Common myeloid progenitor, CD34-positive (primary cell): ENCODE measurements around the gene CSAD.
A peak's percentile ranks its signal among the peaks of the same experiment; 100 is the strongest.

Source experiments
- CTCF ChIA-PET: fragments of 350-600 bp; sonication (Branson Sonifier 250); formaldehyde crosslinking; loops from one replicate; lab custom pipeline; 2021; ENCODE audit warnings: antibody characterized with exemption; lab: Charles Lee
- POLR2A ChIA-PET: fragments of 350-600 bp; sonication (Branson Sonifier 250); formaldehyde crosslinking; loops from one replicate; lab custom pipeline; 2021; ENCODE audit warnings: antibody characterized with exemption; lab: Charles Lee
- DNase-seq, 3 donors: peaks; one replicate each; pipeline versions ENCODE4 v3.0.0 to v3.0.0-alpha.2; 2013
- H3K27ac ChIP-seq, 2 experiments: 1 replicate in 1 of 2; 2 replicates in 1 of 2; pipeline ENCODE4 v1.7.0; 2013; ENCODE audit warnings: inconsistent platforms in 2 of 2, low read length in 2 of 2, mild to moderate bottlenecking in 2 of 2, low read depth in 1 of 2, moderate library complexity in 1 of 2; ENCODE audit not compliant: severe bottlenecking in 2 of 2, insufficient read depth in 1 of 2, poor library complexity in 1 of 2
- H3K27me3 ChIP-seq, 5 experiments: replicated peaks in 2 of 5; 1 replicate in 3 of 5; 2 replicates in 2 of 5; pipeline versions ENCODE4 v1.6.1 to v1.7.0; 2013; ENCODE audit warnings: low read length in 4 of 5, mild to moderate bottlenecking in 2 of 5, moderate library complexity in 2 of 5, inconsistent platforms in 1 of 5; ENCODE audit not compliant: insufficient read depth in 5 of 5, control insufficient read depth in 4 of 5
- H3K36me3 ChIP-seq, 4 experiments: 1 replicate in 2 of 4; 2 replicates in 2 of 4; pipeline versions ENCODE4 v1.6.1 to v1.7.0; 2013; ENCODE audit warnings: low read length in 3 of 4, control low read depth in 1 of 4, mild to moderate bottlenecking in 1 of 4; ENCODE audit not compliant: control insufficient read depth in 4 of 4, insufficient read depth in 4 of 4
- H3K4me1 ChIP-seq, 4 experiments: 1 replicate in 3 of 4; 2 replicates in 1 of 4; pipeline versions ENCODE4 v1.6.1 to v1.7.1; 2013; ENCODE audit warnings: low read length in 3 of 4, mild to moderate bottlenecking in 3 of 4, control low read depth in 1 of 4, inconsistent platforms in 1 of 4, moderate library complexity in 1 of 4; ENCODE audit not compliant: control insufficient read depth in 4 of 4, insufficient read depth in 4 of 4; ENCODE audit errors: control extremely low read depth in 1 of 4
- H3K4me3 ChIP-seq, 7 experiments: 1 replicate in 4 of 7; 2 replicates in 3 of 7; pipeline versions ENCODE4 v1.5.1 to v1.7.0; 2013; ENCODE audit warnings: mild to moderate bottlenecking in 7 of 7, low read length in 6 of 7, moderate library complexity in 6 of 7, inconsistent platforms in 2 of 7, low read depth in 2 of 7, control low read depth in 1 of 7; ENCODE audit not compliant: insufficient read depth in 4 of 7, control insufficient read depth in 1 of 7; ENCODE audit errors: extremely low read depth in 1 of 7
- H3K9me3 ChIP-seq, 5 experiments: 1 replicate in 4 of 5; 2 replicates in 1 of 5; pipeline versions ENCODE4 v1.6.1 to v1.7.1; 2013; ENCODE audit warnings: low read length in 4 of 5, mild to moderate bottlenecking in 2 of 5, inconsistent platforms in 1 of 5, low read depth in 1 of 5, moderate library complexity in 1 of 5; ENCODE audit not compliant: control insufficient read depth in 4 of 5, insufficient read depth in 2 of 5; ENCODE audit errors: control extremely low read depth in 1 of 5
- WGBS: methylation state at CpG from one replicate; pipeline ENCODE4 v1.1.5; 2013; ENCODE audit not compliant: insufficient coverage; 5-methylcytosine and 5-hydroxymethylcytosine counted together

The CSAD gene

DNA sequence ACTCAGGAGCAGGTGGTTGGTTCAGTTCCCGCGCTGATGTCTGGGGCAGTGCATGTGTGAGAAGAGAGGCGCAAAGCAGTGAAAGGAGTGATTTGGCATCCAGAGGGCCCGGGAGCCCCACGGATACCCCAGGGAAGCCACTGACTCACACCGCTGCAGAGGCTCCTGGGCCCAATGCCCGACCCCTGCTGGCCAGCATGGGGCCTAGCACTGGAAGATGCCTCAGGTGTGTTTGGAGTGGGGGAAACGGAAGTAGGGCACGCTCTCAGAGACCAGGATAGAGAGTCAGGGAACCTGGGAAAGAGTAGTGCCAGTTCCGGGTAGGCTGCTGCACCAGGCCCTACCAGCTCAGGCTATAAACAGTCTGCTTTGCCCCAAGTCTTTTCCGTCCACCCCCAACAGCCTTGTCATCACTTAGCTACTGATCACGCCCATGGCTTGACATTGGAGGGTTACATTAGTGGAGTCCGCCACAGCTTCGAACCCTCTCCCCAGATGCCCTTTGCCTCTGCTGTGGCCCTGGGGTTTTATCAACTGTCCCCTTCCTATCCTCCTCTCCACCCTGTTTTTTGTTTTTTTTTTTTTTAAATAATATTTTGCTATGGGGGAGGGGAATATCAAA is 9.5 kb upstream of the CSAD start:
- peak in 2 of 3 donors; percentile 54 to 65 for DNase-seq
- 87% methylated on average over 12 of the region's 14 CpGs for WGBS
- ChIA-PET CTCF (interaction anchor here (0.6 to 9.0 kb wide), 11 partner anchors 8 to 227 kb away, joined by 3 to 82 read pairs (median 10); partner anchors contain the start of genes CSAD and ZNF740), POLR2A (no interaction called here)
- H3K27ac ChIP-seq, result no peak overlapping the region
- peaks cover 0 to 2% (median 0%) of the 10 kb centered on the region in 4 experiments for H3K4me1 ChIP-seq
- no peaks in the 10 kb centered on the region for H3K27me3 ChIP-seq
- peaks cover 23 to 64% (median 42%) of the 10 kb centered on the region in 4 experiments for H3K36me3 ChIP-seq
- H3K4me3 ChIP-seq, result no peak overlapping the region
- no peaks in the 10 kb centered on the region for H3K9me3 ChIP-seq

DNA sequence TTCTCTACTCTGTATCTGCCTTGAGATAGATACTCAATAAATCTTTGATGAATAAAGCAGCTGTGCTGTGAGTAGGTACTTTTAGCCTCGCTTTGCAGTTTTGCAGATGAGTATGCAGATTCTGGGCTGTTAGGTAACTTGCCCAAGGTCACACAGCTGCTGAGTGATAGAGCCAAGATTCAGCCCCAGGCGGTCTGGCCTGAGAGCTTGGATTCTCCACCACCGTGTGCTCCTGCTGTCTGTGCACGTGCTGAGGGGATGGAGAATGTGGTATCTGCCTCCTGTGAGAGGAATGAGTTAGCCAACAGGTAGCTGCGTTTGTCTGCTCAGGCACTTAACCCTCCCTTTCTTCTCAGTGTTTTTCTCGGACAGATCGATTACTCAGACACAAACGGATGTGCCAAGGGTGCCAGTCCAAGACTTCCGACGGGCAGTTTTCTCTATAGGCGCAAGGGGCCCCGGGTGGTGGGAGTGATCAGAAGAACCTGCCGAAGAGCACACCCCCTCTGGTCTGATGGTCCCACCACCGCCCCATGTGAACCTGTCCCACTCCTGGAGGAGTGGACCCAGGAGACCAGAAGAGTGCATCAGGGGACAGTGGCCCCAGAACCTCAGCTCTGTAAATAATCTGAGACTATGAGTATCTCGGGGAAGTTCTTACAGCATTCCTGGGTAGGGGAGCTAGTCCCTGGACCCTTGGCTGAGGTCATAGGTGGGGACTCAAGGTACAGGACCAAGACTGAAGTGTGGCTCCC is 6.6 kb upstream of the CSAD start:
- H3K27me3 ChIP-seq, result no peaks in the 10 kb centered on the region
- POLR2A ChIA-PET, result no interaction called here
- no peak for DNase-seq
- H3K4me1 ChIP-seq, result peaks cover 7 to 15% (median 12%) of the 10 kb centered on the region in 4 experiments
- H3K27ac ChIP-seq, result no peak overlapping the region
- 97% methylated on average over 10 of the region's 15 CpGs for WGBS
- no peak overlapping the region for H3K4me3 ChIP-seq
- CTCF ChIA-PET, result interaction anchor here (0.8 to 9.0 kb wide), 15 partner anchors 10 to 143 kb away, joined by 3 to 82 read pairs (median 5); partner anchors contain the start of gene ITGB7
- peaks cover 31 to 82% (median 60%) of the 10 kb centered on the region in 4 experiments for H3K36me3 ChIP-seq
- H3K9me3 ChIP-seq, result no peaks in the 10 kb centered on the region

DNA sequence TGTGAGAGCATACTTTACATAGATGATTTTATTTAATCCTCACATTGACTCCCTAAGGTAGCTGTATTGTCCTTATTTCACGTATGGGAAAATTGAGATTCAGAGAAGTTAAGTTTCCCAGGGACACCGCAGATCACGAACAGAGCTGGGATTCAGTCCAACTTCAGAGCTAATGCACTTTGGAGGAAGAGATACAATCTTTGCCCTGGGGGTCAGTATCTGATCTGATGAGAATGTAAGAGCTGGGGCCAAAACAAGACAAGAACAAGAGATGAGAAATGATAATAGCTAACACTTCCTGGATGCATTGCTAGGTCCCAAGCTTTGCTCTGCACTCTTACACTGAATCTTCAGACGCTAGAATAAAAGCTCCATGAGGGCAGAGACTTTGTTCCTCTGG is 6.0 kb upstream of the CSAD start:
- no peak for DNase-seq
- WGBS, result 98% methylated on average over 4 of the region's 4 CpGs
- ChIA-PET POLR2A (no interaction called here), CTCF (interaction anchor here (0.8 to 9.0 kb wide), 12 partner anchors 11 to 125 kb away, joined by 3 to 82 read pairs (median 6); partner anchors contain the start of gene ITGB7)
- H3K27ac ChIP-seq, result no peak overlapping the region
- H3K9me3 ChIP-seq, result no peaks in the 10 kb centered on the region
- peaks cover 31 to 82% (median 61%) of the 10 kb centered on the region in 4 experiments for H3K36me3 ChIP-seq
- no peak overlapping the region for H3K4me3 ChIP-seq
- H3K4me1 ChIP-seq, result peaks cover 13 to 21% (median 17%) of the 10 kb centered on the region in 4 experiments
- no peaks in the 10 kb centered on the region for H3K27me3 ChIP-seq

DNA sequence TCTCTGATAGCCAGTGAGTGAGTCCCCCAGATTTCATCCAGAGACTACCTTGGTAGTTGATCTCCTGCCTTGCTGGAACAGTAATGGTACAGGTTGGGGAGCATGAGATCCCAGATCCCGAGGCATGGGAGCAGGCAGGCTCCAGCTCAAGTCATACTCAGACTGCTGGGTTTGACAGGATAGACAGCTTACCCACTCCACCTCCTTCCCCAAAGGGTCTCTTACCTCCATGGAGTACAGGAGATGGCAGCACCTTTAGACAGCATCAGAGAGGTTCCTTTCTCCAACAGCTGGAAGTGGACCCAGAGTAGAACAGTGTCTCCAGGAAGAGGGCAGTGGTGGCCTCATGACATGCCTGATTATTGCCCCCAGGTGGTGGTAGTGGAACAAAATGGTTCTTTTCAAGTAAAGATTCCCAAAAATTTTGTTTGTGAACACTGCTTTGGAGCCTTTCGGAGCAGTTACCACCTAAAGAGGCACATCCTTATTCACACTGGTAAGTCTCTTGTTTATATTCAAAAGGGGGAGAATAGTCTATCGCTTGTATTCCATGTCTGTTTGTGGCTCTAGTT is 4.9 kb upstream of the CSAD start:
- Histone ChIP-seq H3K9me3 (no peaks in the 10 kb centered on the region), H3K27ac (peak overlapping the region in 1 of 2 experiments; percentile 27), H3K4me3 (no peak overlapping the region), H3K4me1 (peaks cover 16 to 29% (median 26%) of the 10 kb centered on the region in 4 experiments), H3K36me3 (peaks cover 31 to 73% (median 54%) of the 10 kb centered on the region in 4 experiments), H3K27me3 (no peaks in the 10 kb centered on the region)
- WGBS, result 100% methylated on average over 1 of the region's 3 CpGs
- DNase-seq, result no peak
- CTCF ChIA-PET, result interaction anchor here (0.6 to 9.0 kb wide), 10 partner anchors 11 to 141 kb away, joined by 3 to 69 read pairs (median 4); no protein-coding TSS in a partner anchor
- POLR2A ChIA-PET, result no interaction called here

GRCh38 chr12:53184828-53185227 is 4.1 kb upstream of the CSAD start:
- Histone ChIP-seq H3K27me3 (no peaks in the 10 kb centered on the region), H3K4me3 (no peak overlapping the region), H3K27ac (no peak overlapping the region), H3K9me3 (no peaks in the 10 kb centered on the region), H3K36me3 (peaks cover 31 to 73% (median 54%) of the 10 kb centered on the region in 4 experiments), H3K4me1 (peaks cover 17 to 34% (median 27%) of the 10 kb centered on the region in 4 experiments)
- ChIA-PET POLR2A (no interaction called here), CTCF (interaction anchor here (1.0 to 9.0 kb wide), 9 partner anchors 11 to 103 kb away, joined by 3 to 69 read pairs (median 5); no protein-coding TSS in a partner anchor)
- 90% methylated on average over 6 of the region's 6 CpGs for WGBS
- no peak for DNase-seq

DNA sequence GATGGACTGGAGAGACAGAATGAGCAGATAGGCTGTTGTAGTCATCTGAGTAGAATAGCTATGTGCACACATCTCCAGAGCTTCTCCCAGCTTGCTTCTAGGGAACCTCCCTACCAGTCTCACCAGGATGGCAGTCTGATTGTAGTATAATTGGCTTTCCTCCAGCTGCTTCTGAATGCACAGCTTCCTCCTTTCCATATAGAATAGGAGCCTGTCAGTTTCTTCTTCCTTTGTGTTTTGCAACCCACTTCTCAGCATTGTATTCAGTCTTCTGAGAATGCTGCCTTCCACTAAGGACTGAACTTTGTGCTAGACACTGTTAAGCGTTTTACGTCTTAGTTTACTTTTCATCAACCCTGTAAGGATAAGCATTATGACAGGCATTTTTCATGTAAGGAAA is 2.2 kb upstream of the CSAD start:
- CTCF ChIA-PET, result interaction anchor here (1.0 to 4.5 kb wide), 9 partner anchors 10 to 135 kb away, joined by 3 to 30 read pairs (median 10); partner anchors contain the start of genes ESPL1 and ITGB7
- Histone ChIP-seq H3K4me3 (peak overlapping the region in 3 of 7 experiments; percentile 9 to 20 (median 14)), H3K27me3 (no peaks in the 10 kb centered on the region), H3K4me1 (peaks cover 23 to 38% (median 32%) of the 10 kb centered on the region in 4 experiments), H3K27ac (no peak overlapping the region), H3K9me3 (no peaks in the 10 kb centered on the region), H3K36me3 (peaks cover 25 to 61% (median 44%) of the 10 kb centered on the region in 4 experiments)
- DNase-seq, result peak in 1 of 3 donors; percentile 14
- no CpG with 5 or more reads among the region's 2 CpGs for WGBS
- POLR2A ChIA-PET, result no interaction called here
